Endothelial cell of umbilical vein (primary cell): ENCODE data around the gene CFP. TPM values are rescaled to one million over a fixed set of nuclear protein-coding genes. Genes with fewer than 3 reads are reported as not detected.

Experiments used
- BruUV-seq: library from RNA; stranded (reverse); fragments of 400-500 nt; replicated peaks from 2 replicates; lab custom pipeline; 2021; lab: Mats Ljungman, UMichigan
- CTCF ChIA-PET: fragments of 300-600, 350-600 bp; sonication (Branson Sonifier 250); formaldehyde crosslinking; loops from one replicate; lab custom pipeline; 2021; ENCODE audit warnings: antibody characterized with exemption, inconsistent platforms; lab: Charles Lee
- POLR2A ChIA-PET: fragments of 300-600, 350-600 bp; sonication (Branson Sonifier 250); formaldehyde crosslinking; loops from one replicate; lab custom pipeline; 2021; ENCODE audit warnings: antibody characterized with exemption, inconsistent platforms; lab: Charles Lee
- DNase-seq: peaks from one replicate; pipeline ENCODE4 v3.0.0-alpha.2; 2011; ENCODE audit warnings: low read depth, low spot score
- FAIRE-seq: peaks from 2 replicates; lab custom pipeline; 2011; peaks lifted over from hg19 to GRCh38; lab: Jason Lieb, UNC
- H2AFZ ChIP-seq: 2 replicates; pipeline ENCODE4 v1.6.0; 2012; ENCODE audit warnings: low read depth, low read length, control low read depth, inconsistent platforms
- H3K27ac ChIP-seq: 2 replicates; pipeline ENCODE4 v1.5.1; 2011; ENCODE audit warnings: low read depth, mild to moderate bottlenecking, control low read depth, low read length, moderate library complexity; ENCODE audit not compliant: insufficient read depth
- H3K27me3 ChIP-seq, 2 experiments: 2 replicates each; pipeline versions ENCODE4 v1.6.0 to v1.6.1; 2011; ENCODE audit warnings: low read length in 2 of 2, mixed read lengths in 1 of 2; ENCODE audit not compliant: control insufficient read depth in 2 of 2, insufficient read depth in 2 of 2
- H3K36me3 ChIP-seq, 2 experiments: 2 replicates in 1 of 2; 3 replicates in 1 of 2; pipeline ENCODE4 v1.5.1; 2011; ENCODE audit warnings: low read length in 2 of 2, mild to moderate bottlenecking in 1 of 2, moderate library complexity in 1 of 2; ENCODE audit not compliant: control insufficient read depth in 2 of 2, insufficient read depth in 2 of 2; ENCODE audit errors: extremely low read depth in 1 of 2
- H3K4me1 ChIP-seq: 3 replicates; pipeline ENCODE4 v1.5.1; 2011; ENCODE audit warnings: mild to moderate bottlenecking, low read length; ENCODE audit not compliant: control insufficient read depth, insufficient read depth; ENCODE audit errors: extremely low read depth
- H3K4me2 ChIP-seq: 2 replicates; pipeline ENCODE4 v1.6.1; 2011; ENCODE audit warnings: low read length, control low read depth, mixed read lengths; ENCODE audit not compliant: insufficient read depth
- H3K4me3 ChIP-seq, 3 experiments: fragments of 200-600 bp in 1 of 3; sonication (generic), shearing (Covaris generic) in 1 of 3; replicated peaks in 1 of 3; 2 replicates each; pipeline ENCODE4 v1.5.1; 2011 to 2016; ENCODE audit warnings: control low read depth in 3 of 3, low read length in 3 of 3, mild to moderate bottlenecking in 2 of 3, inconsistent platforms in 1 of 3, low read depth in 1 of 3, moderate library complexity in 1 of 3; ENCODE audit not compliant: insufficient read depth in 1 of 3
- H3K79me2 ChIP-seq: 2 replicates; pipeline ENCODE4 v1.6.0; 2012; ENCODE audit warnings: low read length, inconsistent platforms; ENCODE audit not compliant: control insufficient read depth, insufficient read depth
- H3K9ac ChIP-seq: replicated peaks from 2 replicates; pipeline ENCODE3; 2011; ENCODE audit warnings: low read length, control low read depth; ENCODE audit not compliant: insufficient read depth; ENCODE audit errors: extremely low read depth
- H3K9me1 ChIP-seq: replicated peaks from 3 replicates; pipeline ENCODE4 v1.6.0; 2011; ENCODE audit warnings: mild to moderate bottlenecking, low read length; ENCODE audit not compliant: control insufficient read depth, insufficient read depth; ENCODE audit errors: extremely low read depth
- H3K9me3 ChIP-seq: replicated peaks from 2 replicates; pipeline ENCODE4 v1.5.1; 2012; ENCODE audit warnings: low read length, inconsistent platforms; ENCODE audit not compliant: control insufficient read depth, insufficient read depth
- H4K20me1 ChIP-seq: replicated peaks from 2 replicates; pipeline ENCODE3; 2011; ENCODE audit warnings: mild to moderate bottlenecking, low read length; ENCODE audit not compliant: control insufficient read depth, insufficient read depth; ENCODE audit errors: extremely low read depth
- EZH2 ChIP-seq: IDR thresholded peaks from 2 replicates; pipeline ENCODE4 v1.6.1; 2012; ENCODE audit warnings: borderline replicate concordance, low read depth, mild to moderate bottlenecking, moderate library complexity, low read length, inconsistent platforms; ENCODE audit not compliant: severe bottlenecking
- FOS ChIP-seq: IDR thresholded peaks from 2 replicates; pipeline ENCODE4 v1.6.1; 2011; ENCODE audit warnings: mild to moderate bottlenecking, low read length, moderate library complexity, borderline replicate concordance; ENCODE audit not compliant: insufficient read depth
- GATA2 ChIP-seq: IDR thresholded peaks from 2 replicates; pipeline ENCODE4 v1.7.0; 2011; ENCODE audit warnings: low read depth, mild to moderate bottlenecking, moderate library complexity, mixed read lengths, low read length; ENCODE audit not compliant: insufficient read length, insufficient read depth
- JUN ChIP-seq: IDR thresholded peaks from 2 replicates; pipeline ENCODE4 v1.6.1; 2011; ENCODE audit warnings: borderline replicate concordance, low read depth; ENCODE audit not compliant: insufficient read length, insufficient read depth
- MAX ChIP-seq: IDR thresholded peaks from 2 replicates; pipeline ENCODE4 v1.6.1; 2011; ENCODE audit not compliant: insufficient read depth, insufficient read length
- POLR2A ChIP-seq: IDR thresholded peaks from 2 replicates; pipeline ENCODE4 v1.6.1; 2012; ENCODE audit warnings: low read depth, mild to moderate bottlenecking, control low read depth, low read length
- POLR2AphosphoS5 ChIP-seq: IDR thresholded peaks from 2 replicates; pipeline ENCODE4 v1.6.1; 2012; ENCODE audit warnings: low read depth, mild to moderate bottlenecking, control low read depth, low read length, moderate library complexity; ENCODE audit not compliant: insufficient read depth
- dilution Hi-C: fragments of 300-500 bp; cut with MboI; formaldehyde crosslinking; loops from one replicate; pipeline ENCODE4 v1.15.0; 2019; ENCODE audit warnings: low sequenced_read_pairs; ENCODE audit not compliant: extremely low pct_ligation_motif_present
- intact Hi-C: fragments of 100-400 bp; cut with micrococcal nuclease; formaldehyde crosslinking; loops from one replicate; pipeline ENCODE4 v1.10.0; 2022
- polyA plus RNA-seq, 4 experiments: library from polyadenylated mRNA; depleted of rRNA in 3 of 4; stranded (reverse) in 3 of 4; unstranded in 1 of 4; fragments of >200 nt; gene quantifications; 2 replicates each; pipeline versions ENCODE4 v1.2.1 to v1.2.3, GENCODE V29; 2011 to 2012; ENCODE audit warnings: missing spikeins in 1 of 4
- total RNA-seq: library from RNA; stranded (reverse); gene quantifications from 2 replicates; pipeline ENCODE4 v1.2.3, GENCODE V29; 2021

CFP gene
- total and polyA plus RNA-seq, 2 donors (not counting 3 experiments of a cell fraction or from before 2014, with no cell fraction given), result 0.69 to 1.00 TPM

DNA sequence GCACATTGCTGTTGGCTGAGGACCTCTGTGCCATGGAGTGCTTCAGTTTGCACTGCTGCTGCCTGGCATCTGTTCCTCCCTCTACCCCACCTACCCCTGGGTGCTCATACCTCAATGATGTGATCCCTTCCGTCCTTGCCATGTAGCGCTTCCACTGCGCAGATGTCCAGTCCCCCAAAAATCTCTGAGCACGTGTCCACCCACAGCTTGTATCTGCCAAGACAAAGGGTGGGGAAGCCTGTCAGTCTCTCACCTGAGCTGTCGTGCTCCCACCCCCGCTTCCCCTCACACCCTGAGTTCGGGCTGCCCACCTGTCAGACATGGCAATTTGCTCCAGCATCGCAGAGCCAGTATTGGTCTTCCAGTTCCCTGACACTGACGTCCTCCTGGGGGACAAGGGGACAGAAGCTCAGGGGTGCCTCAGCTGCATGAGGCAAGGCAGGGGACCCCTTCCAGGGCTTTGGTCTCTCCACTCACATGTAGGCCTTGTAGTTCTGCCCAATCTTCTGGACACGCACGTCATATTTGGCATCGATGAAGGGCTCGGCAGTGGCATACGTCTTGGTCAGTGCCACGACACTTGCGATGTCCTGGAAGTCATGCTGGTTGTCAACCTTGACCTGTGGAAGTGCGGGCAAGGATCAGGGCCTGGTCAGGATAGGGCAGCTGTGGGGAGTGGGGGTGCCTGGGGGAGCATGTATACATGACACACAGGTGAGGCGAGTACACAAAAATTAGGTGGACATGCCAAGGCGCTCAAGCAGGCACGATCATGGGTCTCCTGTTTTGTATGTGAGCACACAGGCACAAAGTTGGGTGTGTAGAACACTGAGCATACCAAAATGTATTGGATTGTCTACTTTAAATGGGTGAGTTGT lies 53.5 kb downstream of the CFP start:
- DNase-seq, result no peak
- no peak for FAIRE-seq
- H3K9ac ChIP-seq, result no peak overlapping the region
- no peaks in the 10 kb centered on the region for H3K27me3 ChIP-seq
- H2AFZ ChIP-seq, result no peak overlapping the region
- no peak overlapping the region for H3K4me2 ChIP-seq
- no peaks in the 10 kb centered on the region for H3K9me1 ChIP-seq
- no peak overlapping the region for H3K27ac ChIP-seq
- H3K36me3 ChIP-seq, result peaks cover 0 to under 1% of the 10 kb centered on the region in 2 experiments
- CTCF ChIA-PET, result no interaction called here
- intact Hi-C loops, result no loop called here
- H3K4me3 ChIP-seq, result no peak overlapping the region
- dilution Hi-C loops, result no loop called here
- H3K79me2 ChIP-seq, result no peaks in the 10 kb centered on the region
- no peaks in the 10 kb centered on the region for H4K20me1 ChIP-seq
- POLR2A ChIA-PET, result no interaction called here
- no peaks in the 10 kb centered on the region for H3K9me3 ChIP-seq
- peaks cover 2% of the 10 kb centered on the region for H3K4me1 ChIP-seq
- TF ChIP-seq GATA2 (no peak), POLR2A (no peak), JUN (no peak), FOS (no peak), POLR2AphosphoS5 (no peak)
- no TSS peak for BruUV-seq

GRCh38 chrX:47574547-47575301 lies 55.0 kb downstream of the CFP start:
- ChIA-PET POLR2A (no interaction called here), CTCF (no interaction called here)
- Histone ChIP-seq H3K4me1 (no peaks in the 10 kb centered on the region), H4K20me1 (no peaks in the 10 kb centered on the region), H3K4me3 (no peak overlapping the region), H3K27me3 (no peaks in the 10 kb centered on the region), H3K9me1 (no peaks in the 10 kb centered on the region), H3K36me3 (peaks cover 0 to 5% of the 10 kb centered on the region in 2 experiments), H3K27ac (no peak overlapping the region), H3K9ac (no peak overlapping the region), H3K79me2 (no peaks in the 10 kb centered on the region), H2AFZ (no peak overlapping the region), H3K9me3 (no peaks in the 10 kb centered on the region), H3K4me2 (no peak overlapping the region)
- no TSS peak for BruUV-seq
- DNase-seq (no peak), FAIRE-seq (no peak)
- TF ChIP-seq EZH2 (no peak), MAX (no peak), POLR2A (no peak), FOS (no peak)
- dilution Hi-C loops (no loop called here), intact Hi-C loops (no loop called here)
